ENCODE measurements around the gene ATXN7L1. TPM values are rescaled to one million over a fixed set of nuclear protein-coding genes. Genes with fewer than 3 reads are reported as not detected.

ATXN7L1 gene
- total and polyA plus RNA-seq, 9 donors = 5.0 to 17.6 (median 11.4) TPM

- TF ChIP-seq EP300 (IDR thresholded peaks at IDR 0.05) (no peak), POLR2A (IDR thresholded peaks at IDR 0.05) (no peak), CTCF (IDR thresholded peaks at IDR 0.05) (no peak)
- Histone ChIP-seq H3K4me3 (no peak overlapping the region), H3K27me3 (no peaks in the 10 kb centered on the region), H3K27ac (no peak overlapping the region), H3K4me1 (ENCODE audit: insufficient read depth) (peaks cover 1% of the 10 kb centered on the region), H3K36me3 (no peaks in the 10 kb centered on the region), H3K9me3 (no peaks in the 10 kb centered on the region)
- intact Hi-C loops (cut with DNase I) = no loop called here
- no peak for DNase-seq
- WGBS, 3 donors = 93 to 96% (median 93%) methylated on average over 7 of the region's 7 CpGs
Observed at GRCh38 chr7:105647591-105647990, 228.8 kb downstream of the ATXN7L1 start.

DNA sequence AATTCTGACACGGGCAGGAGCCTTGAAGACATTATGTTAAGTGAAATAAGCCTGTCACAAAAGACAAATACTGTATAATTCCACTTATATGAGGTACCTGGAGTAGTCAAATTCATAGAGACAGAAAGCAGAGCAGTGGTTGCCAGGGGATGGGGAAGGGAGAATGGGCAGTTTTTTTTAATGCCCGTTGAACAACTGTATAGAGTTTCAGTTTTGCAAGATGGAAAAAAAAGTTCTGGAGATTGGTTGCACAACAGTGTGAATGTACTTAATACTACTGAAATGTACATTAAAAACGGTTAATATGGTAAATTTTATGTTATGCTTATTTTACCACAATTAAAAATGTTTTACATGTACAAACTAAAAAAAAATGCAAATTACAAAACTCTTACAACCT, 231.5 kb downstream of the ATXN7L1 start:
- Histone ChIP-seq H3K27me3 (no peaks in the 10 kb centered on the region), H3K36me3 (no peaks in the 10 kb centered on the region), H3K4me3 (no peak overlapping the region), H3K9me3 (no peaks in the 10 kb centered on the region), H3K4me1 (ENCODE audit: insufficient read depth) (peaks cover 2% of the 10 kb centered on the region), H3K27ac (no peak overlapping the region)
- no peak for DNase-seq
- no peak for TF ChIP-seq EP300 (IDR thresholded peaks at IDR 0.05)
- 91 to 92% (median 91%) methylated on average over 3 of the region's 3 CpGs for WGBS, 3 donors
- intact Hi-C loops (cut with DNase I) = no loop called here

DNA sequence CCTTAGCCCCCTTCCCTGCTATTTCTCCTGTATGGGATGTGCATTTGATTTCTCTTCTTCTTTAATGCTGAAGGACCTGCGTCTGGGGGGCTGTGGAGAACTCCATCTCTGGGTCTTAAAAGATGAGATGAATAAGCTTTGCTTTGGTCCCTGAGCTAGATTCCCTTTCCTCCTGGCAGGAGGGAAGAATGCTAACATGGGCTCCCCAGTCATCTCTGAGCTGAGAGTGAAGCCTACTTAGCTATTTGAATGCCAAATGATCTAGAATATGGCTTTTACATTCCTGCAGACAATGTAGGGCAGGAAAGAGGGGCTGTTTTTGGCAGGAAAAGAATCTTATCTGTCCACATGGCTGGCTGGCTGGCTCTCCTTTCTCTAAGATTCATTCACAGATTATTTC, 232.5 kb downstream of the ATXN7L1 start:
- no peaks in the 10 kb centered on the region for H3K36me3 ChIP-seq
- no peak for TF ChIP-seq POLR2A (IDR thresholded peaks at IDR 0.05)
- H3K27me3 ChIP-seq = no peaks in the 10 kb centered on the region
- DNase-seq = no peak
- H3K4me1 ChIP-seq (ENCODE audit: insufficient read depth) = peaks cover 4% of the 10 kb centered on the region
- no peak overlapping the region for H3K4me3 ChIP-seq
- H3K27ac ChIP-seq = no peak overlapping the region
- WGBS, 3 donors = 83 to 91% (median 85%) methylated on average over 1 of the region's 1 CpG
- no peaks in the 10 kb centered on the region for H3K9me3 ChIP-seq
- intact Hi-C loops (cut with DNase I) = no loop called here

DNA sequence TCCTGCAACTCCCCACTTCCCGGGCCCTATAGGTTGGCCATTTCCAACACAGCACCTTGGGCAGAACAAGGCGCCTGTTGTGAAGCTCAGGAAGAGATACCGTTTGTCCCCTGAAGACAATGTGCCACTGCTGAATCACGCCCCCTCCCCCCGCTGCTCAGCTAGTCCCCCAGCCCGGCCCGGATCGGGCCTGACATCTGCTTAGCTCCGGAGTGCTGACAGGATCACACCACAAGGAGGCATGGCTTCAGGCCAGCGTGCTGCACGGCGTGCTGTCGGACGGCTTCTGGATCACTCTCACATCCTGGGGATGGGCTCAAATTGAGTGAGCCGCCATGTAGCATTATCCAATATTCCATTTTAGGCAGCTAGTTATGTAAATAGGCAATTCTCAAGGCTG, 233.0 kb downstream of the ATXN7L1 start:
- no peak for DNase-seq
- 73 to 81% (median 79%) methylated on average over 15 of the region's 15 CpGs for WGBS, 3 donors
- Histone ChIP-seq H3K4me1 (ENCODE audit: insufficient read depth) (peaks cover 4% of the 10 kb centered on the region), H3K9me3 (no peaks in the 10 kb centered on the region), H3K27me3 (no peaks in the 10 kb centered on the region), H3K4me3 (no peak overlapping the region), H3K27ac (no peak overlapping the region), H3K36me3 (no peaks in the 10 kb centered on the region)
- intact Hi-C loops (cut with DNase I) = no loop called here
- TF ChIP-seq POLR2A (IDR thresholded peaks at IDR 0.05) (no peak), CTCF (IDR thresholded peaks at IDR 0.05) (no peak), EP300 (IDR thresholded peaks at IDR 0.05) (no peak)

DNA sequence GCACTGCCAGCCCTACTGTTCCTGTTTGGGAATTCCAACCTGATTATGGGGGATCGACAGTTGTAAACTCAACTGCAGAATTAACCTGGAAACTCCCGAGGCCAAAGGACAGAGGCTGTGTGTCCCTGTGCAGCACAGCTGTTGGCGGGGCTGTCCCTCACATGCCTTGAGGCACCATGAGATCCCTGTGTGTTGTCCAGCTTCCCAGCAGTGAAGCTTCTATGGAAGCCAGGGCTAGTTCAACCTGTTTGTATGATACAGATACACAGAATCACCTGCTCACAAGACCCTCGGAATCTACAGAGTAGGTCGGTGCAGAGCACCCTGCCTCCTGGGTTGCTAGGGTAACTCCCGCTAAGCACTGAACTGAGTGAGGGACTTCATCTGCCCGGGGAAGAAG, 234.1 kb downstream of the ATXN7L1 start:
- no peak overlapping the region for H3K4me3 ChIP-seq
- H3K4me1 ChIP-seq (ENCODE audit: insufficient read depth) = peaks cover 4% of the 10 kb centered on the region
- H3K27ac ChIP-seq = no peak overlapping the region
- no peak for DNase-seq
- H3K36me3 ChIP-seq = no peaks in the 10 kb centered on the region
- 91 to 95% (median 94%) methylated on average over 6 to 7 of the region's 7 CpGs for WGBS, 3 donors
- no peaks in the 10 kb centered on the region for H3K27me3 ChIP-seq
- H3K9me3 ChIP-seq = no peaks in the 10 kb centered on the region
- intact Hi-C loops (cut with DNase I) = no loop called here
- TF ChIP-seq CTCF (IDR thresholded peaks at IDR 0.05) = no peak
- no peak for TF ChIP-seq EP300 (IDR thresholded peaks at IDR 0.05)
- no peak for TF ChIP-seq POLR2A (IDR thresholded peaks at IDR 0.05)
